Measurements from ENCODE around the gene KIF3A.

DNA sequence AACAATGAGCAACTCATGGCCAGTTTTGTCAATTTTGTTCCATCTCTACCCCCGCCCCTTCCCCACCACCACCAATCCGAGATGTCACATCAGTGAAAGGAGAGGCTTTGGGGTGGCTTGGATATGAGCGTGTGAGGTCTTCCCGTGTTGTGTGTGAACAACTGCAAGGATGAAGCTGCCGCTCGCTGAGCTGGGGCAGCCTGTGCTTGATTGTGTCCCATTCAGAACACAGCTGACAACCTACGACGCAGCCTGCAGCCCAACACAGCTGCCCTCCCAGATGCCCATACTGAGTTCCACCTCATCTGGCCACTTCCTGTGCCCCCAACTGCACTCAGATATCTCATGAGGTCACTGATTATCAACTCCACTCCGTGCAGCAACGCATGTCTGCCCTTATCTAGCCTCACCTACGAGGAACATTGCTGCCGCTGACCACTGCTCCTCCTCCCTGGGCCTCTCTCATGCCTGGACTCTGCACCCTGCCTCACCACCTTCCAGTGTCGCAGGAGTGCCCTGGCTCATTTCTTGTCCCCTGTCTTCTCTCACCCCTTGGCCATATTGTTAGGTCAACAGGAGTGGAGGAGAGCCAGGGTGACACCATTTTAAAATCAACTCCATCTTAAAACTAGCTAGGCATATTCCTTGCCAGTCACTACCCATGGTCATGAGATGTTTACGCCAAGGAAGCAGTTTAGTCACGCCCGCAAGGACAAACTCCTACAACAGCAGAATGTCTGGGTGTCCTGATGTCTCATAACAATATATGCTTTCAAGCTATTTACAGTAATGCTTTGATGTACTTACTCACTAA is 70.8 kb downstream of the KIF3A start:
- TF ChIP-seq CTCF (conservative IDR thresholded peaks at IDR 0.05) (no peak), ZFX (IDR thresholded peaks at IDR 0.05) (no peak)
